HL-60 (cell line): ENCODE measurements around the gene APOBEC3F.

Source experiments
- GABPA ChIP-seq: IDR thresholded peaks from 2 replicates; pipeline ENCODE4 v1.6.1; 2012; ENCODE audit warnings: low read depth
- POLR2AphosphoS5 ChIP-seq: IDR thresholded peaks from 2 replicates; pipeline ENCODE4 v1.6.1; 2012; ENCODE audit warnings: low read depth
- TF ChIP-seq, protein P1 (sequence below): IDR thresholded peaks from 2 replicates; pipeline ENCODE4 v1.6.1; 2012; ENCODE audit warnings: low read depth; ENCODE audit not compliant: insufficient replicate concordance
- TF ChIP-seq, protein P2 (sequence below): IDR thresholded peaks from one replicate; pipeline ENCODE4 v1.5.1; 2011; ENCODE audit warnings: low read length, control low read depth, inconsistent platforms; ENCODE audit not compliant: insufficient read depth

DNA sequence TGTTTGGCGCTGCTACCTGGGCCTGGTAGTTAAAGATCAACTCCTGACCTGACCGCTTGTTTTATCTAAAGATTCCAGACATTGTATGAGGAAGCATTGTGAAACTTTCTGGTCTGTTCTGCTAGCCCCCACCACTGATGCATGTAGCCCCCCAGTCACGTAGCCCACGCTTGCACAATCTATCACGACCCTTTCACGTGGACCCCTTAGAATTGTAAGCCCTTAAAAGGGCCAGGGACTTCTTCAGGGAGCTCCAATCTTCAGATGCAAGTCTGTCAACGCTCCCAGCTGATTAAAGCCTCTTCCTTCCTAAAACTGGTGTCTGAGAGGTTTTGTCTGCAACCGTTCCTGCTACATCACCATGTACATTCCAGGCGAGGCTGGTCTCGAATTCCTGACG, 15.0 kb downstream of the APOBEC3F start:
- TF ChIP-seq, protein P1, sequence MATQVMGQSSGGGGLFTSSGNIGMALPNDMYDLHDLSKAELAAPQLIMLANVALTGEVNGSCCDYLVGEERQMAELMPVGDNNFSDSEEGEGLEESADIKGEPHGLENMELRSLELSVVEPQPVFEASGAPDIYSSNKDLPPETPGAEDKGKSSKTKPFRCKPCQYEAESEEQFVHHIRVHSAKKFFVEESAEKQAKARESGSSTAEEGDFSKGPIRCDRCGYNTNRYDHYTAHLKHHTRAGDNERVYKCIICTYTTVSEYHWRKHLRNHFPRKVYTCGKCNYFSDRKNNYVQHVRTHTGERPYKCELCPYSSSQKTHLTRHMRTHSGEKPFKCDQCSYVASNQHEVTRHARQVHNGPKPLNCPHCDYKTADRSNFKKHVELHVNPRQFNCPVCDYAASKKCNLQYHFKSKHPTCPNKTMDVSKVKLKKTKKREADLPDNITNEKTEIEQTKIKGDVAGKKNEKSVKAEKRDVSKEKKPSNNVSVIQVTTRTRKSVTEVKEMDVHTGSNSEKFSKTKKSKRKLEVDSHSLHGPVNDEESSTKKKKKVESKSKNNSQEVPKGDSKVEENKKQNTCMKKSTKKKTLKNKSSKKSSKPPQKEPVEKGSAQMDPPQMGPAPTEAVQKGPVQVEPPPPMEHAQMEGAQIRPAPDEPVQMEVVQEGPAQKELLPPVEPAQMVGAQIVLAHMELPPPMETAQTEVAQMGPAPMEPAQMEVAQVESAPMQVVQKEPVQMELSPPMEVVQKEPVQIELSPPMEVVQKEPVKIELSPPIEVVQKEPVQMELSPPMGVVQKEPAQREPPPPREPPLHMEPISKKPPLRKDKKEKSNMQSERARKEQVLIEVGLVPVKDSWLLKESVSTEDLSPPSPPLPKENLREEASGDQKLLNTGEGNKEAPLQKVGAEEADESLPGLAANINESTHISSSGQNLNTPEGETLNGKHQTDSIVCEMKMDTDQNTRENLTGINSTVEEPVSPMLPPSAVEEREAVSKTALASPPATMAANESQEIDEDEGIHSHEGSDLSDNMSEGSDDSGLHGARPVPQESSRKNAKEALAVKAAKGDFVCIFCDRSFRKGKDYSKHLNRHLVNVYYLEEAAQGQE: no peak
- no peak for TF ChIP-seq GABPA
- TF ChIP-seq, protein P2, sequence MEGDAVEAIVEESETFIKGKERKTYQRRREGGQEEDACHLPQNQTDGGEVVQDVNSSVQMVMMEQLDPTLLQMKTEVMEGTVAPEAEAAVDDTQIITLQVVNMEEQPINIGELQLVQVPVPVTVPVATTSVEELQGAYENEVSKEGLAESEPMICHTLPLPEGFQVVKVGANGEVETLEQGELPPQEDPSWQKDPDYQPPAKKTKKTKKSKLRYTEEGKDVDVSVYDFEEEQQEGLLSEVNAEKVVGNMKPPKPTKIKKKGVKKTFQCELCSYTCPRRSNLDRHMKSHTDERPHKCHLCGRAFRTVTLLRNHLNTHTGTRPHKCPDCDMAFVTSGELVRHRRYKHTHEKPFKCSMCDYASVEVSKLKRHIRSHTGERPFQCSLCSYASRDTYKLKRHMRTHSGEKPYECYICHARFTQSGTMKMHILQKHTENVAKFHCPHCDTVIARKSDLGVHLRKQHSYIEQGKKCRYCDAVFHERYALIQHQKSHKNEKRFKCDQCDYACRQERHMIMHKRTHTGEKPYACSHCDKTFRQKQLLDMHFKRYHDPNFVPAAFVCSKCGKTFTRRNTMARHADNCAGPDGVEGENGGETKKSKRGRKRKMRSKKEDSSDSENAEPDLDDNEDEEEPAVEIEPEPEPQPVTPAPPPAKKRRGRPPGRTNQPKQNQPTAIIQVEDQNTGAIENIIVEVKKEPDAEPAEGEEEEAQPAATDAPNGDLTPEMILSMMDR: no peak
- TF ChIP-seq POLR2AphosphoS5: no peak
